Measurements from ENCODE around the gene CHRND.

GRCh38 chr2:232547991-232548390 lies 22.0 kb downstream of the CHRND start:
- TF ChIP-seq MAX (IDR thresholded peaks at IDR 0.05) (no peak), REST (IDR thresholded peaks at IDR 0.05; ENCODE audit: low read depth) (no peak), TAF1 (IDR thresholded peaks at IDR 0.05; ENCODE audit: low read depth) (no peak), FOXM1 (IDR thresholded peaks at IDR 0.05; ENCODE audit: borderline replicate concordance, low read depth) (no peak), RAD21 (IDR thresholded peaks at IDR 0.05; ENCODE audit: low read depth) (no peak)
